Small intestine (tissue), 7 donors: ENCODE measurements around the gene CEP112. TPM values are rescaled to one million over a fixed set of nuclear protein-coding genes. Genes with fewer than 3 reads are reported as not detected.
"Not testable (repeated sequence)": the region's sequence is repeated elsewhere in the genome, so short reads cannot be mapped to it uniquely, and the experiment has no call there.

Source experiments
- DNase-seq, 2 donors: peaks; one replicate each; pipeline versions ENCODE4 v3.0.0 to v3.0.0-alpha.2; 2013
- FAIRE-seq: peaks from 2 replicates; lab custom pipeline; 2012; peaks lifted over from hg19 to GRCh38; lab: Jason Lieb, UNC
- H3K27ac ChIP-seq, 3 donors: one replicate each; pipeline ENCODE4 v1.5.1; 2013; ENCODE audit warnings: low read length in 2 of 3, mild to moderate bottlenecking in 2 of 3, control low read depth in 1 of 3, inconsistent platforms in 1 of 3, low read depth in 1 of 3, moderate library complexity in 1 of 3
- H3K27me3 ChIP-seq, 3 donors: one replicate each; pipeline ENCODE4 v1.6.1; 2013; ENCODE audit warnings: low read length in 3 of 3, inconsistent platforms in 1 of 3; ENCODE audit not compliant: control insufficient read depth in 3 of 3, insufficient read depth in 3 of 3
- H3K36me3 ChIP-seq, 3 donors: one replicate each; pipeline ENCODE4 v1.6.1; 2013; ENCODE audit warnings: low read length in 3 of 3, inconsistent platforms in 1 of 3, low read depth in 1 of 3, mild to moderate bottlenecking in 1 of 3, moderate library complexity in 1 of 3; ENCODE audit not compliant: control insufficient read depth in 3 of 3, insufficient read depth in 2 of 3
- H3K4me1 ChIP-seq, 3 donors: one replicate each; pipeline ENCODE4 v1.6.1; 2013; ENCODE audit warnings: low read length in 2 of 3, inconsistent platforms in 1 of 3, low read depth in 1 of 3, mild to moderate bottlenecking in 1 of 3, moderate library complexity in 1 of 3; ENCODE audit not compliant: control insufficient read depth in 3 of 3, insufficient read depth in 2 of 3
- H3K4me3 ChIP-seq, 3 donors: one replicate each; pipeline ENCODE4 v1.5.1; 2013; ENCODE audit warnings: low read length in 3 of 3, control low read depth in 1 of 3, inconsistent platforms in 1 of 3, low read depth in 1 of 3, mild to moderate bottlenecking in 1 of 3, moderate library complexity in 1 of 3
- H3K9me3 ChIP-seq, 2 donors: one replicate each; pipeline ENCODE4 v1.6.1; 2013; ENCODE audit warnings: low read depth in 1 of 2, low read length in 1 of 2; ENCODE audit not compliant: control insufficient read depth in 2 of 2, insufficient read depth in 1 of 2
- WGBS, 3 donors: extraction: QIAGEN DNeasy Blood & Tissue Kit; methylation state at CpG; one replicate each; pipeline ENCODE4 v1.1.7; 2013; 5-methylcytosine and 5-hydroxymethylcytosine counted together
- polyA plus RNA-seq, 4 donors: library from polyadenylated mRNA; stranded (reverse) in 3 of 4; unstranded in 1 of 4; fragments of 200-250 nt in 3 of 4; fragments of 120-200 nt in 1 of 4; gene quantifications; one replicate each; pipeline versions ENCODE4 v1.2.1 to v1.2.3, GENCODE V29; 2013
- donor health status: healthy with polysubstance abuse.
- donor health status: control.
- donor health status: control.
- donor health status: Bipolar disorder and iron deficiency.
- donor health status: healthy.

Gene CEP112
- polyA plus RNA-seq, 4 donors, result 2.4 to 3.6 (median 3.5) TPM; not detected in 1

DNA sequence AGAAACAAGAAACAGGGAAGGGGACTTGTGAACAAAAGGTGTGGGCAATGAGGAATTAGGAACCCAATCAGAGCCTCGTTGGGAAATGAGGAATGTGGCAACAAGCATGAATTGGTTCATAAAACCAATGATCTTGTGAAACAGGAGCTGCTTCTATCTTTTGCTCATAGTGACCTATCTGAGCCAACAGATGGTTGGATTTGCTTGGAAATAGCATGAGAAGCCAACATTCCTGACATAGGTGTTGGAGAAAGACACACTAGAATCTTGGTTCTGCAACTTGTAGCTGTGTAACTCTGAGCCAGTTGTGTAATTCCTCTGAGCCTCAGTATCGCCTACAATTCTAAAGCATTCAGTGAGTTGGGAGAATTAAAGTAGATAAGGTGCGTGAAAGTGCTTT is 378.6 kb downstream of the CEP112 start:
- peaks cover 0 to 9% of the 10 kb centered on the region in 2 donors for H3K9me3 ChIP-seq
- DNase-seq (no peak), FAIRE-seq (no peak)
- H3K36me3 ChIP-seq, result no peaks in the 10 kb centered on the region
- H3K4me3 ChIP-seq, result no peak overlapping the region
- no peak overlapping the region for H3K27ac ChIP-seq
- no peaks in the 10 kb centered on the region for H3K4me1 ChIP-seq
- H3K27me3 ChIP-seq, result no peaks in the 10 kb centered on the region
- WGBS, 3 donors, result 69 to 74% (median 70%) methylated on average over 3 of the region's 3 CpGs

DNA sequence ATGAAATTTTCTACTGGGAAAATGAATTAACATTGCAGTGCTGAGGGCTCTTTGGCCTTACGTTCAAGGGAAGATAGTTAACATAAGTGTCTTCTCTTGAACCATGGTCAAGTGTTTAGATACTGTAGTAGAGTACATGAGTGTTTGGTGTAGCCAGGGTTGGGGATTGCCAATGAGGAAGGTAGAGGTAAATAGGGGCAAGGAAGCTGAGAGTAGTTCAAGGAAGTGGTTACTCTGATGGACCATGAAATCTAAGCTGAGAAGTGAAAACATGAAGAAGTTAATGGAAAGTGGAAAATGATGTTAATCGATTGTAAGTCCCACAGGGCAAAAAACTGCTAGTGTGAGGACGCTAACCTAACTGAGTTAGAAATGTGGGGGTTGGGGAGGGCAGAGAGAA is 380.9 kb downstream of the CEP112 start:
- Histone ChIP-seq H3K27ac (no peak overlapping the region), H3K27me3 (no peaks in the 10 kb centered on the region), H3K4me1 (no peaks in the 10 kb centered on the region), H3K9me3 (peaks cover 0 to 20% of the 10 kb centered on the region in 2 donors), H3K36me3 (no peaks in the 10 kb centered on the region), H3K4me3 (no peak overlapping the region)
- no peak for DNase-seq
- 59 to 61% (median 60%) methylated on average over 3 of the region's 3 CpGs for WGBS, 3 donors
- no peak for FAIRE-seq

DNA sequence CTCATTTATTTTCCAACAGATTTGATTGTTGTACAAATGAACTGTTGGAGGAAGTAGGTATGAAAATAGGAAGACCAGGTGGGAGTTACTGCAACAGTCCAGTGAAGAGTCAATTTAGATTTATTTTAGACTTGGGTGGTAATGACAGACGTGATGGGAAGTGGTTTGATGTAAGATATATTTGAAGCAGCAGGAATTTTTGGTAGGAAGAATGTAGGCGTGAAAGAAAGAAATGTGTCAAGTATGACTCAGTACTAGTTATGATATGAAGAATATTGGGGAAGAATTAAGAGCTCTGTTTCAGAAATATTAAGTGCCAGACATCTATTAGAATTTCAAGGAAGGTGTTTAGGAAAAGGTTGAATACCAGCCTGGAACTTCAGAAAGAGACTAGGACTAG is 382.6 kb downstream of the CEP112 start:
- no peak overlapping the region for H3K4me3 ChIP-seq
- H3K9me3 ChIP-seq, result peaks cover 0 to 20% of the 10 kb centered on the region in 2 donors
- H3K36me3 ChIP-seq, result no peaks in the 10 kb centered on the region
- no peaks in the 10 kb centered on the region for H3K4me1 ChIP-seq
- H3K27me3 ChIP-seq, result no peaks in the 10 kb centered on the region
- 72 to 85% (median 80%) methylated on average over 2 of the region's 2 CpGs for WGBS, 3 donors
- no peak overlapping the region for H3K27ac ChIP-seq
- DNase-seq, result no peak
- FAIRE-seq, result no peak

DNA sequence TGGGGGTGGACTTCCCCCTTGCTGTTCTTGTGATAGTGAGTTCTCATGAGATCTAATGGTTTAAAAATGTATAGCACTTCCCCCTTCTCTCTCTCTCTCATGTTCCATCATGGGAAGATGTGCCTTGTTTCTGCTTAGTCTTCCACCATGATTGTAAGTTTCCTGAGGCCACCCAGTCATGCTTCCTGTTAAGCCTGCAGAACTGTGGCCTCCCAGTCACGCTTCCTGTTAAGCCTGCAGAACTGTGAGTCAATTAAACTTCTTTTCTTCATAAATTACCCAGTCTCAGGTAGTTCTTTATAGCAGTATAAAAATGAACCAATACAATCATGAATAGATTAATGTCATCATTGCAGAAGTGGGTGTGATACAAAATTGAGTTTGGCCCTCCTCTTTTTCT is 383.4 kb downstream of the CEP112 start:
- FAIRE-seq, DNase-seq, H3K27me3 ChIP-seq, H3K36me3 ChIP-seq, H3K4me1 ChIP-seq, H3K27ac ChIP-seq, H3K4me3 ChIP-seq: not testable (repeated sequence)
- 65 to 79% (median 78%) methylated on average over 1 of the region's 1 CpG for WGBS, 3 donors
- H3K9me3 ChIP-seq, result peaks cover 0 to 20% of the 10 kb centered on the region in 2 donors

DNA sequence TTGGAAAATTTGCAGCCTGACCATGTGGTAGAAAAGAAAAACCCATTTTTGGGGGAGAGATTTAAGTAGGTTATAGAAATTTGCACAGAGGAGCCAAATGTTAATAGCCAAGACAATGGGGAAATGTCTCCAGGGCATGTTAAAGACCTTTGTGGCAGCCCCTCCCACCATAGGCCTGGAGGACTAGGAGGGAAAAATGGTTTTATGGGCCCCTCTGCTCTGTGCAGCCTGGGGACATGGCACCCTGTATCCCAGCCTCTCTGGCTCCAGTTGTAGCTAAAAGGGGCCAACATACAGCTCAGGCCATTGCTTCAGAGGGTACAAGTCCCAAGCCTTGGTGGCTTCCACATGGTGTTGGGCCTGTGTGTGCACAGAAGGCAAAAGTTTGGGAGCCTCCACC is 384.6 kb downstream of the CEP112 start:
- Histone ChIP-seq H3K9me3 (peaks cover 0 to 20% of the 10 kb centered on the region in 2 donors), H3K27ac (no peak overlapping the region), H3K4me3 (no peak overlapping the region), H3K36me3 (no peaks in the 10 kb centered on the region), H3K4me1 (no peaks in the 10 kb centered on the region), H3K27me3 (no peaks in the 10 kb centered on the region)
- FAIRE-seq (no peak), DNase-seq (no peak)

DNA sequence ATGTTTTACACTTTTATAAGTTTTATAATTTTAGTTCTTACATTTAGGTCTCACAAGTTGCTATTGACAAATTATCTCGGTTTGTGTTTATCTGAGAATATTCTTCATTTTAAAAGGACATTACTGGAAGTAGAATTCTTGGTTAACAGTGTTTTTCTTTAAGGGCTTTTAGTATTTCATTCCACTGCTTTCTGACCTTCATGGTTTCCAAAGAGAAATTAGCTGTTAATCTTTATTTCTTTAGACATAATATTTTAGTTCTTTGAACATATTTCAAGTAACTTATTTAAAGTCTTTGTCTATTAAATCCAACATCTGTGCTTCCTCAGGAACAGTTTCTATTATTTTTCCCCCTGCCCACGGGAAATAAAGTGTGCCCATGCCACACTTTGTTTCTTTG is 390.4 kb downstream of the CEP112 start:
- 81 to 89% (median 85%) methylated on average over 2 of the region's 2 CpGs for WGBS, 3 donors
- H3K9me3 ChIP-seq, result peaks cover 0 to 3% of the 10 kb centered on the region in 2 donors

DNA sequence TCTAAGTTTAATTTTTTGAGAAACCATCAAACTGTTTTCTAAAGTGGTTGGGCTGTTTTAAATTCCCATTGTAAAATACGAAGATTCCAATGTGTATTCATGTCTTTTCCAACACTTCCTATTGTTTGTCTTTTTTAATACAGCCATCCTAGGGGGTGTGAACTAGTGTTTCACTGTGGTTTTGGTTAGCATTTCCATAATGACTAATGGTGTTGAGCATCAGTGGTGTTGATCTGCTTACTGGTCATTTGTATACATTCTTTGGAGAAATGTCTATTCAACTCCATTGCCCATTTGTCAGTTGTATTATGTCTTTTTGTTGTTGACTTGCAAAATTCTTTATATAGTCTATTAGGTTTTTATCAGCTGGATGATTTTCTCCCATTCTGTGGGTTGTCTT is 391.3 kb downstream of the CEP112 start:
- Histone ChIP-seq H3K27me3 (no peaks in the 10 kb centered on the region), H3K9me3 (peaks cover 0 to 3% of the 10 kb centered on the region in 2 donors), H3K36me3 (no peaks in the 10 kb centered on the region), H3K27ac (no peak overlapping the region), H3K4me3 (no peak overlapping the region), H3K4me1 (no peaks in the 10 kb centered on the region)
- 89 to 93% (median 91%) methylated on average over 1 of the region's 1 CpG for WGBS, 3 donors
- FAIRE-seq (no peak), DNase-seq (no peak)

More for the DNA sequence above, 390.4 kb downstream of the CEP112 start:
- Histone ChIP-seq H3K27me3 (no peaks in the 10 kb centered on the region), H3K27ac (no peak overlapping the region), H3K4me1 (no peaks in the 10 kb centered on the region), H3K36me3 (no peaks in the 10 kb centered on the region), H3K4me3 (no peak overlapping the region)
- no peak for FAIRE-seq
- no peak for DNase-seq

DNA sequence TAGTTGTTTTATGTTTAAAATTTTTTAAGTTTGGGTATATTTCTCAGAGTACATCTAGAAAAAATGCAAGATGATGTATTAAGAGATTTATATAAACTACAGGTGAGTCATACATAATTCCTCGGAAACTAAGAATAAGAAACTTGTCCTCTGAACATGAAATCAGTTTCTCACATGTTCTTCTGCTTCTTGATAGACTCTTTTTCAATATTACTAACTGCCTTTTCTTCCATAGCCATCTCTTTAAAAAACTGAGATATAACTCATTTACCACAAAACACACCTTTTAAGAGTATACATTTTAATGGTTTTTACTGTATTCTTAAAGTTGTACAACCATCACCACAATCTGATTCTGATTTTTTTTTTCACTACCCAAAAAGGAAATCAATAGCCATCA is 392.1 kb downstream of the CEP112 start:
- no peak overlapping the region for H3K27ac ChIP-seq
- WGBS, 3 donors, result 78 to 91% (median 81%) methylated on average over 1 of the region's 1 CpG
- no peaks in the 10 kb centered on the region for H3K27me3 ChIP-seq
- H3K36me3 ChIP-seq, result no peaks in the 10 kb centered on the region
- peaks cover 0 to 3% of the 10 kb centered on the region in 2 donors for H3K9me3 ChIP-seq
- FAIRE-seq (no peak), DNase-seq (no peak)
- no peak overlapping the region for H3K4me3 ChIP-seq
- H3K4me1 ChIP-seq, result no peaks in the 10 kb centered on the region

DNA sequence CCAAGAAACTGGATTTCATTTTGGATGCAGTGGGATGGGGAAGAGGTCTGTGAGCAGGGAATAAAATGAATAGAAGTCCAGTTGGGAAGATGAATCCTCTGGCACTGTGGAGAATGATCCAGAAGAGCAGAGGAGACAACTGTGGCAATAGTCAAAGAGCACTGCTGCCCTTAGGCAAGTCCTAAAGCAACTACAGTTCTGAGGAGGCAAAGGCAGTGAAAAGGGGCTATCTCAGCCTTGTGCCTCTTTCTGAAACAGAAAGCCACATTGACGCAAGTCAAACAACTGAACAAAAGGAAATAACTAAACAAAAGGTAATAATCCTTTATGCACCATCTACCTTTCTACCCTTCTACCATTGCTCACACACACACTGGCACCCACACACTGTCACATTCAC is 392.5 kb downstream of the CEP112 start:
- Histone ChIP-seq H3K4me3 (no peak overlapping the region), H3K4me1 (no peaks in the 10 kb centered on the region), H3K9me3 (peaks cover 0 to 3% of the 10 kb centered on the region in 2 donors), H3K27me3 (no peaks in the 10 kb centered on the region), H3K27ac (no peak overlapping the region), H3K36me3 (no peaks in the 10 kb centered on the region)
- FAIRE-seq (no peak), DNase-seq (no peak)
- 65 to 79% (median 68%) methylated on average over 1 of the region's 1 CpG for WGBS, 3 donors
